GM12801 (cell line): ENCODE measurements around the gene TMEM171.

Experiments
- TF ChIP-seq, protein P1 (sequence below): IDR thresholded peaks from one replicate; pipeline ENCODE4 v1.5.1; 2011; ENCODE audit warnings: control low read depth; ENCODE audit not compliant: insufficient read length; ENCODE audit errors: extremely low read depth

TMEM171 gene

DNA sequence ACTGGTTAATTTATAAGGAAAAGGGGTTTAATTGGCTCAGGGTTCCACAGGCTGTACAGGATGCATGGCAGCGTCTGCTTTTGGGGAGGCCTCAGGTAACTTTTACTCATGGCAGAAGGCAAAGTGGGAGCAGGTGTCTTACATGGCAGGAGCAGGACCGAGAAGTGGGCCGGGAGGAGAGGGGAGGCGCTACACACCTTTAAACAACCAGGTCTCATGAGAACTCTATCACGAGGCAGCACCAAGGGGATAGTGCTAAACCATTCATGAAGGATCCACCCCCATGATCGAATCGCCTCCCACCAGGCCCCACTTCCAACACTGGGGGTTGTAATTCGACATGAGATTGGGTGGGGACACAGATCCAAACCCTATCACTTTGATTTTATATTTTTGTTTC is 21.7 kb downstream of the TMEM171 start:
- TF ChIP-seq, protein P1, sequence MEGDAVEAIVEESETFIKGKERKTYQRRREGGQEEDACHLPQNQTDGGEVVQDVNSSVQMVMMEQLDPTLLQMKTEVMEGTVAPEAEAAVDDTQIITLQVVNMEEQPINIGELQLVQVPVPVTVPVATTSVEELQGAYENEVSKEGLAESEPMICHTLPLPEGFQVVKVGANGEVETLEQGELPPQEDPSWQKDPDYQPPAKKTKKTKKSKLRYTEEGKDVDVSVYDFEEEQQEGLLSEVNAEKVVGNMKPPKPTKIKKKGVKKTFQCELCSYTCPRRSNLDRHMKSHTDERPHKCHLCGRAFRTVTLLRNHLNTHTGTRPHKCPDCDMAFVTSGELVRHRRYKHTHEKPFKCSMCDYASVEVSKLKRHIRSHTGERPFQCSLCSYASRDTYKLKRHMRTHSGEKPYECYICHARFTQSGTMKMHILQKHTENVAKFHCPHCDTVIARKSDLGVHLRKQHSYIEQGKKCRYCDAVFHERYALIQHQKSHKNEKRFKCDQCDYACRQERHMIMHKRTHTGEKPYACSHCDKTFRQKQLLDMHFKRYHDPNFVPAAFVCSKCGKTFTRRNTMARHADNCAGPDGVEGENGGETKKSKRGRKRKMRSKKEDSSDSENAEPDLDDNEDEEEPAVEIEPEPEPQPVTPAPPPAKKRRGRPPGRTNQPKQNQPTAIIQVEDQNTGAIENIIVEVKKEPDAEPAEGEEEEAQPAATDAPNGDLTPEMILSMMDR: no peak

DNA sequence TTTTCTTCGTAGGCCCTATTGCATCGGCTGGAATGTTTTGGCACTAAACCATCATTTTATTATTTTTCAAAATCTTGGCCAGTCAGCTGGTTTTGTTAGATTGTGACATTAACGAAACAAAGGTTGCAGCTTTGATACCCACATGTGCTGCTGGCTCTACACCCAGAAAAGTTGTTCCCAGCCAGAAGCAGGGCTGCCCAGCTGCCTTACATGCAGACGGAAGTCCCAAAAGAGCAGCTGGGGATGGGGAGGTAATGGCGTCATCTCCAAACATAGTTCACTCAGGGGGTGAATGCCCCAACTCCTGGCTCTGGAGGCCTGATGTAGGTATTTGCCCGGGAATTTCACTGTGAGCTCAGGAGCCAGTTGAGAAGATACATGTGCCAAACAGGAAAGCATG is 23.3 kb downstream of the TMEM171 start:
- TF ChIP-seq, protein P1: no peak

DNA sequence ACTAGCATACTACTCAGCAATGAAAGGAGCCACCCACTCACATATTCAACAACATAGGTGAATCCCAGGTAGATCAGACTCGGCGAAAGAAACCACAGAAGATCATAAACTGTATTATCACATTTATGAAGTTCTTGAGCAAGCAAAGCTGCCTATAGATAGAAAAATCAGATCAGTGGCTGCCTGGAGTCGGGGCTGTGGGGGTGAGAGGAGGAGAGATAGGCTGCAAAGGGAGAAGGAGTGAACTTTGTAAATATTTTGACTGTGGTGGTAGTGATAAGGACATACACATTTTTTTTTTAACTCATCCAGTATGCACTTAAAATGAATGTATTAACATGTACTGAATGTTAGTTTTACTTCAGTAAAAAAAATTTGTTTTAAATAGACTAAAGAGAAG is 29.2 kb downstream of the TMEM171 start:
- TF ChIP-seq, protein P1: no peak

DNA sequence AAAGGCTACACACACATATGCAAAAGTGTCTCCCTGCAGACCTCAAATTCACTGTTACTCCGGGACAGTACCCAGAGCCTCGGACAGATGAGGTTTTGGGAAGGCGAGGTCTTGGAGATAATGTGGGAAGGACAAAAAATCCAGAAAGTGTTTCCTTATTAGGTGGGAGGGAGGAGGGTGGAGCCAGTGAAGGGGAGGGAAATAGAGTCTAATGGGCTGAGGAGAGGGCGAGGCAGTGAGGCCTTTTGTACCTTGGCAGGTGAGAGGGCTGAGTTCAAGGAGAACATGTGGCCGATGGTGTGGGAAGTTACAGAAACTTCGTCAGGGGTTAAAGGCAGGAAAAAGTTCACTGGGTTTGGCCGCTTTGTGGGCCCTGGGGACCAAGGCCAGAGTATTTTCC is 30.5 kb downstream of the TMEM171 start:
- TF ChIP-seq, protein P1: no peak

GRCh38 chr5:73151766-73152410 is 31.5 kb downstream of the TMEM171 start:
- TF ChIP-seq, protein P1: no peak

- TF ChIP-seq, protein P1: no peak
These were observed 32.3 kb downstream of the TMEM171 start for GRCh38 chr5:73152411-73153388.

DNA sequence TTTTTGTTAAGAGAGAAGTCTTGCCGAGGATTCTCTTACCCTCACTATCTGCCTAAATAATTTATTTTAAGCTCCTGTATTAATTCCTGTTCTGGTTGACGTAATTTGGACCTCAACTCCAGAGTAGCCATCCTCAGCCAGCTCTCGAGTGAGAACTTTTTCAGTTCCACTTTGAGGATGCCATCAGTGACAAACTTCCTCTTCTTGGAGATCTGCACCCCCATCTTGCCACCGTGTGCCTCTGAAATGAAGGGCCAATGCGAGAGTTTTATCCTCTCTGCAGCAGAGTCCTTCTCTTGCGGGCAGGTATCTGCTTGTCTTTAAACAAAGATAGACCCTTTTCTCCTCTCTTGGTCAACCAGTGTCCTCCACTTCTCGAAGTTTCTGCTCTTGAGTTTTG is 33.1 kb downstream of the TMEM171 start:
- TF ChIP-seq, protein P1: no peak
